ENCODE data around the gene SPAG8.

Gene SPAG8

GRCh38 chr9:35812025-35812602 lies at the start of gene SPAG8:
TSS of gene SPAG8 (minus strand) at chr9:35812262. CDS start at chr9:35812147, 115 bp downstream.
- DNase-seq = peak; percentile 89 to 91

- DNase-seq = no peak
Measured at GRCh38 chr9:35861161-35861897, 49.3 kb upstream of the SPAG8 start.

- no peak for DNase-seq
Measured at GRCh38 chr9:35859990-35860339, 47.9 kb upstream of the SPAG8 start.

GRCh38 chr9:35859310-35859989 lies 47.4 kb upstream of the SPAG8 start:
- no peak for DNase-seq

- no peak for DNase-seq
Measured at GRCh38 chr9:35858458-35858857, 46.4 kb upstream of the SPAG8 start.

- no peak for DNase-seq
Measured at GRCh38 chr9:35856882-35857281, 44.8 kb upstream of the SPAG8 start.

- no peak for DNase-seq
Measured at GRCh38 chr9:35856206-35856605, 44.1 kb upstream of the SPAG8 start.

- no peak for DNase-seq
Measured at GRCh38 chr9:35854091-35854762, 42.2 kb upstream of the SPAG8 start.

- no peak for DNase-seq
Measured at GRCh38 chr9:35852876-35853865, 41.1 kb upstream of the SPAG8 start.

- DNase-seq = no peak
Measured at GRCh38 chr9:35852267-35852815, 40.3 kb upstream of the SPAG8 start.

GRCh38 chr9:35847792-35848572 lies 35.9 kb upstream of the SPAG8 start:
- DNase-seq = no peak

GRCh38 chr9:35845824-35846771 lies 34.0 kb upstream of the SPAG8 start:
- no peak for DNase-seq

GRCh38 chr9:35844628-35845270 lies 32.7 kb upstream of the SPAG8 start:
- peak; percentile 16 to 24 for DNase-seq

GRCh38 chr9:35842795-35843194 lies 30.7 kb upstream of the SPAG8 start:
- DNase-seq = no peak

GRCh38 chr9:35842020-35842745 lies 30.1 kb upstream of the SPAG8 start:
- DNase-seq = no peak

GRCh38 chr9:35841645-35841900 lies 29.5 kb upstream of the SPAG8 start:
- DNase-seq = no peak

- DNase-seq = no peak
Measured at GRCh38 chr9:35840881-35841644, 29.0 kb upstream of the SPAG8 start.

GRCh38 chr9:35839926-35840325 lies 27.9 kb upstream of the SPAG8 start:
- no peak for DNase-seq
